ENCODE measurements around the gene SPNS3. TPM values are rescaled to one million over a fixed set of nuclear protein-coding genes. Genes with fewer than 3 reads are reported as not detected.

Gene SPNS3
- total and polyA plus RNA-seq, 2 of the 8 experiments (the other 6 are each of a cell fraction or from before 2014, with no cell fraction given): not detected

GRCh38 chr17:4407851-4408250 is 25.9 kb upstream of the SPNS3 start:
- Histone ChIP-seq H3K9ac (replicated peaks in 1 of 4; ENCODE audit: extremely low read depth in 1 of 4, low read depth in 3 of 4, low read length in 3 of 4) (no peak overlapping the region), H3K79me2 (ENCODE audit: control insufficient read depth in 1 of 2, insufficient read depth in 2 of 2, low read length in 2 of 2) (no peaks in the 10 kb centered on the region), H4K8ac (ENCODE audit: extremely low read depth, insufficient read depth, low read length) (no peak overlapping the region), H3K27ac (ENCODE audit: low read depth, low read length) (no peak overlapping the region), H4K91ac (replicated peaks; ENCODE audit: insufficient read length, low read length) (no peak overlapping the region), H2AK5ac (ENCODE audit: low read depth, low read length) (no peak overlapping the region), H2BK20ac (ENCODE audit: low read length) (0 out of 2 replicates have a peak overlapping the region, but pooled peaks have one; percentile 32), H3K18ac (ENCODE audit: extremely low read depth, low read length) (no peak overlapping the region; the same call in 1 of the 2 replicates), H3K36me3 (ENCODE audit: control insufficient read depth in 2 of 4, insufficient read depth in 4 of 4, low read length in 3 of 4) (no peaks in the 10 kb centered on the region), H3K27me3 (replicated peaks in 1 of 4; ENCODE audit: control insufficient read depth in 3 of 4, extremely low read depth in 1 of 4, insufficient read depth in 3 of 4, low read length in 3 of 4) (no peaks in the 10 kb centered on the region), H4K5ac (ENCODE audit: insufficient read length, low read depth, low read length) (no peak overlapping the region), H2AFZ (ENCODE audit: low read length) (no peak overlapping the region), H3K23me2 (ENCODE audit: low read depth, low read length) (no peaks in the 10 kb centered on the region), H3K4ac (replicated peaks; ENCODE audit: insufficient read length, low read depth, low read length) (no peak overlapping the region), H2BK5ac (ENCODE audit: low read depth, low read length) (no peak overlapping the region), H3K4me2 (ENCODE audit: insufficient read depth in 1 of 2, low read depth in 2 of 2, low read length in 2 of 2) (no peak overlapping the region), H2BK12ac (ENCODE audit: low read depth, low read length) (no peak overlapping the region), H3K9me3 (ENCODE audit: insufficient read depth in 2 of 2, low read depth in 1 of 2, low read length in 1 of 2) (no peaks in the 10 kb centered on the region), H4K20me1 (replicated peaks in 1 of 2; ENCODE audit: control insufficient read depth in 1 of 2, insufficient read depth in 2 of 2, low read length in 2 of 2) (no peaks in the 10 kb centered on the region), H2BK15ac (ENCODE audit: low read length) (no peak overlapping the region), H3K4me1 (replicated peaks in 1 of 4; ENCODE audit: control insufficient read depth in 3 of 4, insufficient read depth in 4 of 4, low read length in 3 of 4) (peaks cover 0 to 5% (median 2%) of the 10 kb centered on the region in 4 experiments; a peak in 4 of 7 replicates), H3K14ac (ENCODE audit: insufficient read length) (no peak overlapping the region), H3K23ac (ENCODE audit: insufficient read length) (no peak overlapping the region), H3K56ac (replicated peaks; ENCODE audit: insufficient read length, low read depth, low read length) (no peak overlapping the region), H2BK120ac (replicated peaks; ENCODE audit: low read depth, low read length) (no peak overlapping the region), H3K79me1 (ENCODE audit: low read depth, low read length) (no peaks in the 10 kb centered on the region), H3K4me3 (ENCODE audit: extremely low read depth in 1 of 4, insufficient read depth in 2 of 4, low read depth in 3 of 4, low read length in 4 of 4) (no peak overlapping the region)
- no peak for TF ChIP-seq NRF1 (IDR thresholded peaks at IDR 0.05; ENCODE audit: low read depth, low read length)
- CTCF ChIA-PET (ENCODE audit: partially characterized antibody): interaction anchor here (0.6 to 4.4 kb wide), 9 partner anchors 9 to 207 kb away, joined by 3 to 23 read pairs (median 3); no protein-coding TSS in a partner anchor
- WGBS, 2 experiments (ENCODE audit: extremely low coverage in 1 of 2, insufficient coverage in 1 of 2, insufficient read length in 1 of 2, insufficient replicate concordance in 2 of 2, low coverage in 1 of 2, low lambda C conversion rate in 2 of 2, missing lambda C conversion rate in 1 of 2): 87% methylated on average over 8 of the region's 8 CpGs; no CpG with 5 or more reads in 1 of the 2 experiments
- DNase-seq (ENCODE audit: low read depth in 1 of 2, low spot score in 2 of 2) (no peak), FAIRE-seq (no peak)
- POLR2A ChIA-PET (ENCODE audit: partially characterized antibody): interaction anchor here (0.6 to 1.5 kb wide), 2 partner anchors 11 to 135 kb away, joined by 3 to 8 read pairs; no protein-coding TSS in a partner anchor
